Left renal cortex interstitium (tissue), 4 donors: ENCODE data around the gene TRAM2. TPM values are rescaled to one million over a fixed set of nuclear protein-coding genes. Genes with fewer than 3 reads are reported as not detected.

Experiments
- DNase-seq, 4 donors: peaks; one replicate each; pipeline ENCODE4 v3.0.0-alpha.2; 2013; ENCODE audit warnings: low read depth in 4 of 4, low spot score in 2 of 4, missing footprints in 1 of 4
- polyA plus RNA-seq, 4 donors: library from polyadenylated mRNA; unstranded; fragments of 120-200 nt; gene quantifications; one replicate each; pipeline ENCODE4 v1.2.1, GENCODE V29; 2013; ENCODE audit not compliant: insufficient read length in 4 of 4

Gene TRAM2
- polyA plus RNA-seq, 4 donors: 38.2 to 50.8 (median 46.8) TPM

GRCh38 chr6:52534363-52534762 is 42.5 kb downstream of the TRAM2 start:
- no peak for DNase-seq

- no peak for DNase-seq
These were observed 43.4 kb downstream of the TRAM2 start for GRCh38 chr6:52533491-52533890.

- DNase-seq: no peak
These were observed 44.4 kb downstream of the TRAM2 start for GRCh38 chr6:52532457-52532856.

GRCh38 chr6:52531834-52532233 is 45.0 kb downstream of the TRAM2 start:
- DNase-seq: no peak

GRCh38 chr6:52531396-52531795 is 45.5 kb downstream of the TRAM2 start:
- no peak for DNase-seq

- DNase-seq: no peak
These were observed 46.5 kb downstream of the TRAM2 start for GRCh38 chr6:52530351-52530750.

GRCh38 chr6:52529311-52529710 is 47.5 kb downstream of the TRAM2 start:
- no peak for DNase-seq

- DNase-seq: no peak
These were observed 49.4 kb downstream of the TRAM2 start for GRCh38 chr6:52527436-52527835.

- DNase-seq: no peak
These were observed 50.2 kb downstream of the TRAM2 start for GRCh38 chr6:52526634-52527033.

GRCh38 chr6:52524918-52525317 is 51.9 kb downstream of the TRAM2 start:
- no peak for DNase-seq

- no peak for DNase-seq
These were observed 53.3 kb downstream of the TRAM2 start for GRCh38 chr6:52523378-52524142.

GRCh38 chr6:52522655-52523054 is 54.2 kb downstream of the TRAM2 start:
- no peak for DNase-seq

- no peak for DNase-seq
These were observed 54.7 kb downstream of the TRAM2 start for GRCh38 chr6:52522151-52522626.

GRCh38 chr6:52519618-52520017 is 57.2 kb downstream of the TRAM2 start:
- no peak for DNase-seq

GRCh38 chr6:52518279-52518945 is 58.4 kb downstream of the TRAM2 start:
- DNase-seq: no peak

GRCh38 chr6:52517502-52518278 is 59.2 kb downstream of the TRAM2 start:
- DNase-seq: no peak

GRCh38 chr6:52516943-52517342 is 59.9 kb downstream of the TRAM2 start:
- no peak for DNase-seq

- no peak for DNase-seq
These were observed 60.6 kb downstream of the TRAM2 start for GRCh38 chr6:52516269-52516668.

GRCh38 chr6:52515219-52515960 is 61.5 kb downstream of the TRAM2 start:
- DNase-seq: no peak

- DNase-seq: no peak
These were observed 62.3 kb downstream of the TRAM2 start for GRCh38 chr6:52514514-52514913.

- no peak for DNase-seq
These were observed 63.0 kb downstream of the TRAM2 start for GRCh38 chr6:52513896-52514295.
